Loucy (cell line): Measurements from ENCODE around the gene VPREB1.

Experiments used
- H2AFZ ChIP-seq: fragments of 200-600 bp; sonication (generic); 2 replicates; pipeline ENCODE4 v1.6.0; 2016; ENCODE audit warnings: antibody characterized with exemption, mild to moderate bottlenecking, low read length, moderate library complexity
- H3F3A ChIP-seq: fragments of 200-600 bp; 2 replicates; pipeline ENCODE4 v1.6.0; 2016; ENCODE audit warnings: antibody characterized with exemption, low read depth, mild to moderate bottlenecking
- H3K27me3 ChIP-seq: fragments of 200-600 bp; sonication (generic); 2 replicates; pipeline ENCODE4 v1.6.1; 2014; ENCODE audit warnings: low read length, mild to moderate bottlenecking; ENCODE audit not compliant: insufficient read depth, poor library complexity, severe bottlenecking
- H3K36me3 ChIP-seq: fragments of 200-600 bp; sonication (generic); 2 replicates; pipeline ENCODE4 v1.6.1; 2016; ENCODE audit warnings: low read length; ENCODE audit not compliant: insufficient read depth
- H3K4me1 ChIP-seq: fragments of 200-600 bp; sonication (generic); 2 replicates; pipeline ENCODE4 v1.5.1; 2014; ENCODE audit warnings: low read length, mild to moderate bottlenecking; ENCODE audit not compliant: insufficient read depth, poor library complexity, severe bottlenecking
- H3K4me2 ChIP-seq: fragments of 200-600 bp; sonication (generic); 2 replicates; pipeline ENCODE4 v1.6.0; 2014; ENCODE audit warnings: antibody characterized with exemption, low read length, low read depth, mild to moderate bottlenecking; ENCODE audit not compliant: poor library complexity, severe bottlenecking
- H3K4me3 ChIP-seq: fragments of 200-600 bp; sonication (generic); 2 replicates; pipeline ENCODE4 v1.5.1; 2014; ENCODE audit warnings: low read length, mild to moderate bottlenecking, mixed read lengths; ENCODE audit not compliant: poor library complexity, severe bottlenecking
- H3K79me2 ChIP-seq: fragments of 200-600 bp; sonication (generic); 2 replicates; pipeline ENCODE4 v1.6.1; 2014; ENCODE audit warnings: low read length; ENCODE audit not compliant: insufficient read depth
- H3K9ac ChIP-seq: fragments of 200-600 bp; sonication (generic); 2 replicates; pipeline ENCODE4 v1.6.0; 2014; ENCODE audit warnings: mild to moderate bottlenecking, low read depth, low read length, moderate library complexity; ENCODE audit not compliant: poor library complexity, severe bottlenecking
- H3K9me2 ChIP-seq: fragments of 200-600 bp; sonication (generic); replicated peaks from 2 replicates; pipeline ENCODE4 v1.6.1; 2016; ENCODE audit warnings: low read depth, low read length, mixed read lengths
- H3K9me3 ChIP-seq: fragments of 200-600 bp; sonication (generic); 2 replicates; pipeline ENCODE4 v1.6.1; 2014; ENCODE audit warnings: mild to moderate bottlenecking, antibody characterized with exemption, low read length, low read depth; ENCODE audit not compliant: insufficient read depth
- H4K20me1 ChIP-seq: fragments of 200-600 bp; sonication (generic); 2 replicates; pipeline ENCODE4 v1.6.0; 2014; ENCODE audit warnings: antibody characterized with exemption, low read length, mild to moderate bottlenecking; ENCODE audit not compliant: insufficient read depth, poor library complexity, severe bottlenecking
- CTCF ChIP-seq: fragments of 200-600 bp; sonication (generic); conservative IDR thresholded peaks from 2 replicates; pipeline ENCODE4 v1.5.1; 2014; ENCODE audit warnings: mild to moderate bottlenecking, antibody characterized with exemption, low read length
- EZH2phosphoT487 ChIP-seq: fragments of 200-600 bp; IDR thresholded peaks from 2 replicates; pipeline ENCODE4 v1.6.1; 2018; ENCODE audit warnings: antibody characterized with exemption, mild to moderate bottlenecking, moderate library complexity, borderline replicate concordance

Gene VPREB1, protein sequence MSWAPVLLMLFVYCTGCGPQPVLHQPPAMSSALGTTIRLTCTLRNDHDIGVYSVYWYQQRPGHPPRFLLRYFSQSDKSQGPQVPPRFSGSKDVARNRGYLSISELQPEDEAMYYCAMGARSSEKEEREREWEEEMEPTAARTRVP

DNA sequence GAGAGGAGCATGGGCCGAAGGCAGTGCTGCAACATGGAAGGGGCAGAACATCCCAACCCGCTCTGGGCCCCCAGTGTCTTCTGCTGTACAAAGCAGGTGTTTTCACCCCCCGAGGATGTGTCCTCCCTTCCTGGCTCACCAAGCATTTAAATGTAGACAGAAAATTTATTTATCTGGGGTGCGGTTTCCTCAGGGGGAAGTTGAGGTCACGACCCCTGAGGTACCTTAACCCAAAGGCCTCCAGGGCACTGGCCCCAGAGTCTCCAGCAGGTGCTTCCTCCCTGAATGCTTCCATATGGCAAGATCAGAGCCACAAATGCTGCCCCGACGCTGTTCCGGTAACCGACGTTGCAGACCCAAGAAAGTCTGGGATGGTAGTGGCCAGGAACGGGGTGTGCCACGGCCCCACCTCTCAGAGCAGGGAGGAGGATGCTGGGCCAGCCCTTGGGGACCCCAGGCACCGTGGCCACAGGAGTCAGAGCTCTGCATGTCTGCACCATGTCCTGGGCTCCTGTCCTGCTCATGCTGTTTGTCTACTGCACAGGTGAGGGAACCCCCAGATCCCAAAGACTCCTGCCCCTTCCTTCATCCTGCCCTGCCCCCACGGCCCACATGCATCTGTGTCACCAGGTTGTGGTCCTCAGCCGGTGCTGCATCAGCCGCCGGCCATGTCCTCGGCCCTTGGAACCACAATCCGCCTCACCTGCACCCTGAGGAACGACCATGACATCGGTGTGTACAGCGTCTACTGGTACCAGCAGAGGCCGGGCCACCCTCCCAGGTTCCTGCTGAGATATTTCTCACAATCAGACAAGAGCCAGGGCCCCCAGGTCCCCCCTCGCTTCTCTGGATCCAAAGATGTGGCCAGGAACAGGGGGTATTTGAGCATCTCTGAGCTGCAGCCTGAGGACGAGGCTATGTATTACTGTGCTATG, at the start of gene VPREB1:
TSS of gene VPREB1 (plus strand) at position 471 of the 935 bp plus-strand sequence. CDS start at position 499, 28 bp downstream.
- Histone ChIP-seq H3K27me3 (no peaks in the 10 kb centered on the region), H3K79me2 (peaks cover 38% of the 10 kb centered on the region), H3K4me1 (peaks cover 69% of the 10 kb centered on the region), H3K9ac (peak within 1 kb of the TSS; percentile 97), H2AFZ (no peak within 1 kb of the TSS), H3K9me3 (no peaks in the 10 kb centered on the region), H3K4me3 (peak within 1 kb of the TSS; percentile 85), H3K4me2 (peak within 1 kb of the TSS; percentile 85), H3K36me3 (no peaks in the 10 kb centered on the region), H3K9me2 (no peaks in the 10 kb centered on the region), H4K20me1 (no peaks in the 10 kb centered on the region), H3F3A (peaks cover 19% of the 10 kb centered on the region)
- no peak for TF ChIP-seq EZH2phosphoT487
- no peak for TF ChIP-seq CTCF

DNA sequence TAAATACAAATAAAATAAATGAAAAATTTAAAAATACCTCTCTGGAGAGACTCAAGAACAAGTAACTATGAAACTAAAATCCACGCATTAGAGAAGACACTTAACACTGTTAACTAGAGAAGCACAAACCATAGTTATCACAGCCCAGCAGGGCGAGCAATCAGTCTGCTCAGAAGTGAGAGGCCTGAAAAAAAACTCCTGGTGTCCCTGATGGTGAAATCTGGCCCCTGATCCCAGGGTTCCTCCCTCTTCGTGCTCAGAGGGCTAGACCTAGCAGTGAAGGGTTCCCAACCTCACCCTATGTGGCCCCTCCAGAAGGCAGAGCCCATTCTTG, 49.7 kb upstream of the VPREB1 start:
- no peak overlapping the region for H3K9ac ChIP-seq
- TF ChIP-seq EZH2phosphoT487 (no peak), CTCF (no peak)
- no peaks in the 10 kb centered on the region for H3K27me3 ChIP-seq
- no peak overlapping the region for H3K4me3 ChIP-seq
- no peaks in the 10 kb centered on the region for H3K9me2 ChIP-seq
- no peaks in the 10 kb centered on the region for H3K79me2 ChIP-seq
- peaks cover 4% of the 10 kb centered on the region for H3K4me1 ChIP-seq
- H2AFZ ChIP-seq: no peak overlapping the region
- H4K20me1 ChIP-seq: no peaks in the 10 kb centered on the region
- no peak overlapping the region for H3K4me2 ChIP-seq
- no peaks in the 10 kb centered on the region for H3F3A ChIP-seq
- no peaks in the 10 kb centered on the region for H3K9me3 ChIP-seq
- H3K36me3 ChIP-seq: no peaks in the 10 kb centered on the region

DNA sequence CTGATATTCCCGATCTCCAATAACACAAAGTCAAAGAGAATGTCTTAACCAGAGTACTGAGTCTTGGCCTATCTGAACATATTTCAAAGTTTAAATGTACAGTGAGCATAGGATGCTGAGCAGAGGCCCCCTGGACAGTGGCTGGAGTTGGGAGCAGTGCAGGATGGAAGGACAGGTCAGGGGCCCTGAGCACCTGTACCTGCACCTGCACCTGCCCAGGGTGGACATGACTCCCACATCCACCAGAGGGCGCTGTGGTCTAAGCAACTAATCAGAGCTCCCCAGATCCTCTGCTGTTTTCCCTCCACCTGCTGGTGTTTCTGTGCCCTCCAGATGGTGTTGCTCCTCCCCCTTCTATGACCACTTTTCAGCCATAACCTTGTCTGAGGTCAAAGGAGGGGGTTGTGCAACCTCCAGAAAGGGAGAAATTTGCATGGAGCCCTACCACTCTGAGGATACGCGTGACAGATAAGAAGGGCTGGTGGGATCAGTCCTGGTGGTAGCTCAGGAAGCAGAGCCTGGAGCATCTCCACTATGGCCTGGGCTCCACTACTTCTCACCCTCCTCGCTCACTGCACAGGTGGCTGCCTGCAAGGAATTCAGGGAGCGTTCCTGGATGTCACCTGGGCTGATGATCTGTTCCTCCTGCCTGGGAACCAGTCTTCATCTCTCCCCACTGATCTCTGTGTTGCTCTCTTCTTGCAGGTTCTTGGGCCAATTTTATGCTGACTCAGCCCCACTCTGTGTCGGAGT, 49.1 kb upstream of the VPREB1 start:
- Histone ChIP-seq H3K4me2 (no peak overlapping the region), H4K20me1 (no peaks in the 10 kb centered on the region), H3K27me3 (no peaks in the 10 kb centered on the region), H3F3A (no peaks in the 10 kb centered on the region), H3K4me1 (peaks cover 4% of the 10 kb centered on the region), H3K9me3 (no peaks in the 10 kb centered on the region), H3K36me3 (no peaks in the 10 kb centered on the region), H3K4me3 (no peak overlapping the region), H2AFZ (no peak overlapping the region), H3K9ac (no peak overlapping the region), H3K9me2 (no peaks in the 10 kb centered on the region), H3K79me2 (no peaks in the 10 kb centered on the region)
- no peak for TF ChIP-seq EZH2phosphoT487
- peak; percentile 98 for TF ChIP-seq CTCF
